ENCODE measurements around the gene ZNF280C. TPM values are rescaled to one million over a fixed set of nuclear protein-coding genes. Genes with fewer than 3 reads are reported as not detected.

The ZNF280C gene
- total RNA-seq, 1 experiment from 2014 or later = 4.6 TPM

DNA sequence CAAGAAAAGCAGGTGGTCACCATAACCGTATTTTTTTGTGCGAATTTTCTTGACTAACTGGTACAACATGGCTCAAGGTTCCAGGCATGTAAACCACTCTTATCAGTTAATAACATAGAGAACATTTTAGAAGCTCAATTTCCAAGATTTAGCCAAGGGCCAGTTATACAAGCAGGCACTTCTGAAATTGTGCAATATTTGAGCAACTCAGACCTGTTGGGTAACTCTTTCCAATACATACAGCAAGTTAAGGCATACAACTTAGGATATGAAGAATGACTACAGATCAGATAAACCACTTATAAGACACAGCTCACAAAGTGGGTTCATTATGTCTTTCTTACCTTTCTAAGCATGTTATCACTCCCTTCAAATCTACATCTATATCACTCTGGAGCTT lies 43.9 kb downstream of the ZNF280C start:
- CTCF ChIA-PET = no interaction called here

GRCh38 chrX:130216320-130216719 lies 52.4 kb downstream of the ZNF280C start:
- Histone ChIP-seq H3K4me3 (ENCODE audit: low read length) (no peak overlapping the region), H3K9me3 (ENCODE audit: low read length) (no peaks in the 10 kb centered on the region), H3K36me3 (ENCODE audit: low read depth, low read length) (peaks cover 8% of the 10 kb centered on the region; the same call in 1 of the 2 replicates), H2AFZ (ENCODE audit: low read length) (no peak overlapping the region), H4K20me1 (ENCODE audit: low read length) (no peaks in the 10 kb centered on the region), H3K4me2 (ENCODE audit: low read length) (no peak overlapping the region), H3K27ac (ENCODE audit: low read length) (no peak overlapping the region), H3K79me2 (ENCODE audit: low read length) (no peaks in the 10 kb centered on the region), H3K4me1 (ENCODE audit: insufficient read depth, low read length) (no peaks in the 10 kb centered on the region), H3K9ac (ENCODE audit: low read length) (no peak overlapping the region), H3F3A (ENCODE audit: low read length, unreplicated experiment) (no peaks in the 10 kb centered on the region), H3K9me2 (replicated peaks; ENCODE audit: low read length) (no peaks in the 10 kb centered on the region), H3K27me3 (ENCODE audit: low read length) (no peaks in the 10 kb centered on the region)
- BruUV-seq (replicated peaks) = no TSS peak
- ChIA-PET CTCF (no interaction called here), POLR2A (ENCODE audit: unreplicated experiment) (no interaction called here)
- ATAC-seq = no peak
- no peak for DNase-seq
- no peak for TF ChIP-seq EZH2phosphoT487 (IDR thresholded peaks at IDR 0.05; ENCODE audit: borderline replicate concordance, low read length)
- no peak for TF ChIP-seq EZH2 (IDR thresholded peaks at IDR 0.05; ENCODE audit: low read length, unreplicated experiment)
- TF ChIP-seq CTCF (conservative IDR thresholded peaks at IDR 0.05; ENCODE audit: low read depth, low read length) = no peak
- intact Hi-C loops (cut with micrococcal nuclease) = no loop called here

More for the DNA sequence above, 43.9 kb downstream of the ZNF280C start:
- Histone ChIP-seq H3K79me2 (ENCODE audit: low read length) (no peaks in the 10 kb centered on the region), H3K9me2 (replicated peaks; ENCODE audit: low read length) (no peaks in the 10 kb centered on the region), H3K36me3 (ENCODE audit: low read depth, low read length) (peaks cover 12% of the 10 kb centered on the region; the same call in 1 of the 2 replicates), H3K27me3 (ENCODE audit: low read length) (no peaks in the 10 kb centered on the region), H3F3A (ENCODE audit: low read length, unreplicated experiment) (no peaks in the 10 kb centered on the region), H3K4me2 (ENCODE audit: low read length) (no peak overlapping the region), H2AFZ (ENCODE audit: low read length) (no peak overlapping the region), H3K9ac (ENCODE audit: low read length) (no peak overlapping the region), H3K9me3 (ENCODE audit: low read length) (no peaks in the 10 kb centered on the region), H3K4me3 (ENCODE audit: low read length) (no peak overlapping the region), H3K27ac (ENCODE audit: low read length) (no peak overlapping the region), H3K4me1 (ENCODE audit: insufficient read depth, low read length) (no peaks in the 10 kb centered on the region), H4K20me1 (ENCODE audit: low read length) (no peaks in the 10 kb centered on the region)
- no TSS peak for BruUV-seq (replicated peaks)
- POLR2A ChIA-PET (ENCODE audit: unreplicated experiment) = no interaction called here
- DNase-seq (no peak), ATAC-seq (no peak)
- intact Hi-C loops (cut with micrococcal nuclease) = no loop called here
- TF ChIP-seq EZH2 (IDR thresholded peaks at IDR 0.05; ENCODE audit: low read length, unreplicated experiment) (no peak), CTCF (conservative IDR thresholded peaks at IDR 0.05; ENCODE audit: low read depth, low read length) (no peak), EZH2phosphoT487 (IDR thresholded peaks at IDR 0.05; ENCODE audit: borderline replicate concordance, low read length) (no peak)

DNA sequence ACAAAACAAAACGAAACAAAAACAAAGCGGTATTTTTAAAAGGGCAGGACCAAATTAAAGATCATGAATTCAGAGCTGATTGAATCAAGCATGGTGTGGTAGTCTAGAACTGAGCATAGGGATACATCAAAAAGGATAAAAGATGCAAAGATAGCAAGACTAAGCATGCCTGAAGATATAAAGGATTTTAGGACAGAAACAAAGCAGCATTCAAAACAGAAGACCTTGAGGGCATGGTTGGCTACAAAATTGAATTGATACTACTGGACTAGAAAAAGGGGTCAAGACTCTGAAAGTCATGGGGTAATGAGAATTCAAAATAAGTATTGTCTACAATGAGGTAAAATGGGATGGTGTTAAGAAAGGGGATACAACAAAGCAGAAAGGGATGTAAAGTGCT lies 55.3 kb downstream of the ZNF280C start:
- ATAC-seq = no peak
- intact Hi-C loops (cut with micrococcal nuclease) = no loop called here
- Histone ChIP-seq H3K9me3 (ENCODE audit: low read length) (no peaks in the 10 kb centered on the region), H3K4me2 (ENCODE audit: low read length) (no peak overlapping the region), H3K9me2 (replicated peaks; ENCODE audit: low read length) (no peaks in the 10 kb centered on the region), H2AFZ (ENCODE audit: low read length) (no peak overlapping the region), H3K9ac (ENCODE audit: low read length) (no peak overlapping the region), H3K79me2 (ENCODE audit: low read length) (no peaks in the 10 kb centered on the region), H3K4me3 (ENCODE audit: low read length) (no peak overlapping the region), H3K36me3 (ENCODE audit: low read depth, low read length) (peaks cover 8% of the 10 kb centered on the region; the same call in 1 of the 2 replicates), H3K27ac (ENCODE audit: low read length) (no peak overlapping the region), H3K27me3 (ENCODE audit: low read length) (no peaks in the 10 kb centered on the region), H3F3A (ENCODE audit: low read length, unreplicated experiment) (no peaks in the 10 kb centered on the region), H3K4me1 (ENCODE audit: insufficient read depth, low read length) (no peaks in the 10 kb centered on the region), H4K20me1 (ENCODE audit: low read length) (no peaks in the 10 kb centered on the region)
- DNase-seq = no peak
- ChIA-PET POLR2A (ENCODE audit: unreplicated experiment) (no interaction called here), CTCF (no interaction called here)
- TF ChIP-seq CTCF (conservative IDR thresholded peaks at IDR 0.05; ENCODE audit: low read depth, low read length) (no peak), EZH2 (IDR thresholded peaks at IDR 0.05; ENCODE audit: low read length, unreplicated experiment) (no peak)
- no TSS peak for BruUV-seq (replicated peaks)
